Liver (tissue), 9 donors: ENCODE measurements around the gene KIRREL1. TPM values are rescaled to one million over a fixed set of nuclear protein-coding genes. Genes with fewer than 3 reads are reported as not detected.

ENCODE experiments used
- DNase-seq: peaks from one replicate; pipeline ENCODE4 v3.0.0-alpha.2; 2017; ENCODE audit warnings: low spot score
- H3K27ac ChIP-seq, 2 donors: one replicate each; pipeline ENCODE4 v1.7.0; 2013; ENCODE audit warnings: inconsistent platforms in 2 of 2, low read length in 2 of 2, control low read depth in 1 of 2, low read depth in 1 of 2, mild to moderate bottlenecking in 1 of 2
- H3K27me3 ChIP-seq, 4 donors: one replicate each; pipeline versions ENCODE4 v1.6.1 to v1.7.0; 2013; ENCODE audit warnings: low read length in 3 of 4, inconsistent platforms in 1 of 4, mild to moderate bottlenecking in 1 of 4, moderate library complexity in 1 of 4; ENCODE audit not compliant: control insufficient read depth in 4 of 4, insufficient read depth in 4 of 4
- H3K36me3 ChIP-seq, 4 donors: one replicate each; pipeline versions ENCODE4 v1.6.1 to v1.7.0; 2013; ENCODE audit warnings: low read length in 3 of 4, mild to moderate bottlenecking in 3 of 4, low read depth in 1 of 4, moderate library complexity in 1 of 4; ENCODE audit not compliant: control insufficient read depth in 4 of 4, insufficient read depth in 3 of 4
- H3K4me1 ChIP-seq, 4 donors: one replicate each; pipeline versions ENCODE4 v1.6.1 to v1.7.0; 2013; ENCODE audit warnings: low read length in 3 of 4, mild to moderate bottlenecking in 3 of 4, moderate library complexity in 1 of 4; ENCODE audit not compliant: control insufficient read depth in 4 of 4, insufficient read depth in 4 of 4
- H3K4me3 ChIP-seq, 3 donors: one replicate each; pipeline versions ENCODE4 v1.6.1 to v1.7.0; 2013; ENCODE audit warnings: low read length in 3 of 3, control low read depth in 1 of 3, low read depth in 1 of 3, mild to moderate bottlenecking in 1 of 3
- H3K9ac ChIP-seq, 2 donors: one replicate each; pipeline ENCODE4 v1.7.0; 2013; ENCODE audit warnings: low read length in 2 of 2, mild to moderate bottlenecking in 2 of 2, moderate library complexity in 2 of 2, control low read depth in 1 of 2, low read depth in 1 of 2
- H3K9me3 ChIP-seq, 4 donors: one replicate each; pipeline versions ENCODE4 v1.6.1 to v1.7.0; 2013; ENCODE audit warnings: low read length in 3 of 4; ENCODE audit not compliant: control insufficient read depth in 4 of 4
- FOXA2 ChIP-seq: IDR thresholded peaks from 2 replicates; pipeline ENCODE4 v1.6.1; 2016; ENCODE audit warnings: antibody characterized with exemption
- HNF4A ChIP-seq, 2 donors: conservative IDR thresholded peaks; 2 replicates each; pipeline ENCODE4 v1.6.1; 2016; ENCODE audit warnings: antibody characterized with exemption in 2 of 2, mild to moderate bottlenecking in 2 of 2
- JUND ChIP-seq, 2 donors: IDR thresholded peaks; 2 replicates each; pipeline ENCODE4 v1.6.1; 2016; ENCODE audit warnings: antibody characterized with exemption in 2 of 2
- RAD21 ChIP-seq, 2 donors: IDR thresholded peaks; 2 replicates each; pipeline ENCODE4 v1.6.1; 2016; ENCODE audit warnings: antibody characterized with exemption in 2 of 2, mild to moderate bottlenecking in 2 of 2
- RXRA ChIP-seq, 2 donors: IDR thresholded peaks; 2 replicates each; pipeline ENCODE4 v1.6.1; 2017 to 2018; ENCODE audit warnings: antibody characterized with exemption in 2 of 2, mild to moderate bottlenecking in 1 of 2
- SP1 ChIP-seq: IDR thresholded peaks from 2 replicates; pipeline ENCODE4 v1.6.1; 2018; ENCODE audit warnings: antibody characterized with exemption, mild to moderate bottlenecking
- TAF1 ChIP-seq: conservative IDR thresholded peaks from 2 replicates; pipeline ENCODE4 v1.6.1; 2016; ENCODE audit warnings: antibody characterized with exemption, mild to moderate bottlenecking
- YY1 ChIP-seq: IDR thresholded peaks from 2 replicates; pipeline ENCODE4 v1.6.1; 2016; ENCODE audit warnings: antibody characterized with exemption, mild to moderate bottlenecking
- WGBS: extraction: QIAGEN DNeasy Blood & Tissue Kit; methylation state at CpG from one replicate; pipeline ENCODE4 v1.1.7; 2013; 5-methylcytosine and 5-hydroxymethylcytosine counted together
- polyA plus RNA-seq, 2 donors: library from polyadenylated mRNA; stranded (reverse) in 1 of 2; unstranded in 1 of 2; fragments of 200-250 nt in 1 of 2; fragments of >200 nt in 1 of 2; fragmentation: Nextera tagmentation in 1 of 2; extraction: Ambion mirVana in 1 of 2; gene quantifications; one replicate each; pipeline versions ENCODE4 v1.2.1 to v1.2.3, GENCODE V29; 2013 to 2015
- total RNA-seq, 2 donors: library from RNA; depleted of rRNA; stranded (reverse); fragments of >200 nt; gene quantifications; one replicate each; pipeline ENCODE4 v1.2.3, GENCODE V29; 2014
- TF ChIP-seq, protein P1 (sequence below): IDR thresholded peaks from 2 replicates; pipeline ENCODE4 v1.6.1; 2016; ENCODE audit warnings: antibody characterized with exemption
- TF ChIP-seq, protein P2 (sequence below): IDR thresholded peaks from 2 replicates; pipeline ENCODE4 v1.6.1; 2016; ENCODE audit warnings: antibody characterized with exemption
- TF ChIP-seq, protein P3 (sequence below): IDR thresholded peaks from 2 replicates; pipeline ENCODE4 v1.6.1; 2016; ENCODE audit warnings: antibody characterized with exemption
- TF ChIP-seq, protein P4 (sequence below): fragments of 150-350 bp; IDR thresholded peaks from 2 replicates; pipeline ENCODE4 v1.5.1; 2017; ENCODE audit warnings: improper control_type of control experiment, low read depth, low read length; ENCODE audit not compliant: missing input control
- donor health status: healthy.
- donor health status: healthy.
- donor health status: healthy.
- donor health status: healthy.
- donor health status: healthy.

Gene KIRREL1
- total and polyA plus RNA-seq, 4 donors: 0.82 to 6.0 (median 3.1) TPM

DNA sequence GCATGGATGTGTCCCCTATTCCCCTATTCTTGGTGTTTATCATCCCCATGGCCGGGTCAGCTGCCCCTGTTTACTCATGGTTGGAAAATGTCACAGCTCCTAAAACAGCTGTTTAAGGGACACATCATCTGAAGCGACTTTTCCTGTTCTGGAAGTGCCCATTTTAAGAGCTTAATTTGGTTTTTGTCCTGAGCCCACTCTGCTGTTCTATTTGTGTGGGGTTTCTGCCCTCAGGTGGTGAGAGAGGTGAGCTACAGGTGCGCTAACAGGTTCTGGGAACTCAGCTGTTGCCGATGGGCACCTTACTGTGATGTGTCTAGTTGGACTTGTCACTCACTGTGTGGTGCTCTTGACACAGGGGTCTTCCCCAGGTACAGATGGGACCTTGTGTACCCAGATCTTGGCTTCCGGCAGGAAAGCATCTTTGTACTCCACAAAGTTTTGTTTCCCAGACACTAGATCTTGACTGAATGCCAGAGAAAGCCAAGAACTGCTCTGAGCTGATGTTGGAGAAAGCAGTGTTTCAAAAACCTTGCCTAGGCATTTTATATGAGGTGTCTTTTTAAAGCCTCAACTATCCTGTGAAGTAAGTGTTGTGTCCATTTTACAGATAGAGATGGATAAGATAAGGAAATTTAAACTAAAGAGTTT is 128.3 kb downstream of the KIRREL1 start:
- no peak overlapping the region for H3K9ac ChIP-seq
- no peaks in the 10 kb centered on the region for H3K36me3 ChIP-seq
- H3K27me3 ChIP-seq: peaks cover 0 to 9% (median 3%) of the 10 kb centered on the region in 4 donors
- H3K4me1 ChIP-seq: peaks cover 0 to 2% (median 0%) of the 10 kb centered on the region in 4 donors
- H3K9me3 ChIP-seq: no peaks in the 10 kb centered on the region
- DNase-seq: peak; percentile 41
- H3K27ac ChIP-seq: no peak overlapping the region
- 15% methylated on average over 5 of the region's 5 CpGs for WGBS
- H3K4me3 ChIP-seq: no peak overlapping the region
- no peak for TF ChIP-seq JUND (IDR thresholded peaks at IDR 0.05)
- TF ChIP-seq, protein P1, sequence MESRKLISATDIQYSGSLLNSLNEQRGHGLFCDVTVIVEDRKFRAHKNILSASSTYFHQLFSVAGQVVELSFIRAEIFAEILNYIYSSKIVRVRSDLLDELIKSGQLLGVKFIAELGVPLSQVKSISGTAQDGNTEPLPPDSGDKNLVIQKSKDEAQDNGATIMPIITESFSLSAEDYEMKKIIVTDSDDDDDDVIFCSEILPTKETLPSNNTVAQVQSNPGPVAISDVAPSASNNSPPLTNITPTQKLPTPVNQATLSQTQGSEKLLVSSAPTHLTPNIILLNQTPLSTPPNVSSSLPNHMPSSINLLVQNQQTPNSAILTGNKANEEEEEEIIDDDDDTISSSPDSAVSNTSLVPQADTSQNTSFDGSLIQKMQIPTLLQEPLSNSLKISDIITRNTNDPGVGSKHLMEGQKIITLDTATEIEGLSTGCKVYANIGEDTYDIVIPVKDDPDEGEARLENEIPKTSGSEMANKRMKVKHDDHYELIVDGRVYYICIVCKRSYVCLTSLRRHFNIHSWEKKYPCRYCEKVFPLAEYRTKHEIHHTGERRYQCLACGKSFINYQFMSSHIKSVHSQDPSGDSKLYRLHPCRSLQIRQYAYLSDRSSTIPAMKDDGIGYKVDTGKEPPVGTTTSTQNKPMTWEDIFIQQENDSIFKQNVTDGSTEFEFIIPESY: no peak
- TF ChIP-seq, protein P2, sequence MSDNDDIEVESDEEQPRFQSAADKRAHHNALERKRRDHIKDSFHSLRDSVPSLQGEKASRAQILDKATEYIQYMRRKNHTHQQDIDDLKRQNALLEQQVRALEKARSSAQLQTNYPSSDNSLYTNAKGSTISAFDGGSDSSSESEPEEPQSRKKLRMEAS: no peak
- no peak for TF ChIP-seq YY1
- TF ChIP-seq FOXA2: no peak
- peak; percentile 76 to 77 for TF ChIP-seq RAD21 (IDR thresholded peaks at IDR 0.05)
- no peak for TF ChIP-seq HNF4A (conservative IDR thresholded peaks at IDR 0.05)
- no peak for TF ChIP-seq RXRA (IDR thresholded peaks at IDR 0.05)
- TF ChIP-seq, protein P3, sequence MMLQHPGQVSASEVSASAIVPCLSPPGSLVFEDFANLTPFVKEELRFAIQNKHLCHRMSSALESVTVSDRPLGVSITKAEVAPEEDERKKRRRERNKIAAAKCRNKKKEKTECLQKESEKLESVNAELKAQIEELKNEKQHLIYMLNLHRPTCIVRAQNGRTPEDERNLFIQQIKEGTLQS: no peak
- TF ChIP-seq, protein P4, sequence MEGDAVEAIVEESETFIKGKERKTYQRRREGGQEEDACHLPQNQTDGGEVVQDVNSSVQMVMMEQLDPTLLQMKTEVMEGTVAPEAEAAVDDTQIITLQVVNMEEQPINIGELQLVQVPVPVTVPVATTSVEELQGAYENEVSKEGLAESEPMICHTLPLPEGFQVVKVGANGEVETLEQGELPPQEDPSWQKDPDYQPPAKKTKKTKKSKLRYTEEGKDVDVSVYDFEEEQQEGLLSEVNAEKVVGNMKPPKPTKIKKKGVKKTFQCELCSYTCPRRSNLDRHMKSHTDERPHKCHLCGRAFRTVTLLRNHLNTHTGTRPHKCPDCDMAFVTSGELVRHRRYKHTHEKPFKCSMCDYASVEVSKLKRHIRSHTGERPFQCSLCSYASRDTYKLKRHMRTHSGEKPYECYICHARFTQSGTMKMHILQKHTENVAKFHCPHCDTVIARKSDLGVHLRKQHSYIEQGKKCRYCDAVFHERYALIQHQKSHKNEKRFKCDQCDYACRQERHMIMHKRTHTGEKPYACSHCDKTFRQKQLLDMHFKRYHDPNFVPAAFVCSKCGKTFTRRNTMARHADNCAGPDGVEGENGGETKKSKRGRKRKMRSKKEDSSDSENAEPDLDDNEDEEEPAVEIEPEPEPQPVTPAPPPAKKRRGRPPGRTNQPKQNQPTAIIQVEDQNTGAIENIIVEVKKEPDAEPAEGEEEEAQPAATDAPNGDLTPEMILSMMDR: peak; percentile 59

DNA sequence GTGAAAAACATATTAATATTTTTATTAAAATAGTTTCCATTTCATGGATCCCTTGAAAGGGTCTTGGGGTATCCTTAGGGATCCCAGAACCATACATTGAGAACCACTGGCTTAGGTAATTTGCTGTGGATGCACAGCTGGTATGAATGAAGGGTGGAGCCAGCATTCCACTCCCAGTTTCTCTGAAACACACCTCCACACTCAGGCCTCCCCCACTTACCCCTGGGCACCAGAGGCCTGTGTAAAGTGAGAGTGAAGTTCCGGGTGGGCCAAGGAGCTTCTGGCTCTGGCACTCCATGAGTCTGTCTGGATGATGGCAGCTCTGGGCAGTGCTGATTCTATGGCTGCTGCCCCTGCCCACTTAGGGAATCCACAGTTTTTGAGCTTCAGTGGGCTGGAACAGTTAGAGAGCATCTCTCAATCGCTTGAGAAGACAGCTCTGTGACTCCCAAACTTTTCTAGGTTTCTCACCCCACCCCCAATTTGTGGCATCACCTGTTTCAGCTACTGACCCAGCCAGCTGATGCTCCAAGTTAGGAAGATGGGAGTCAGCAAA is 129.5 kb downstream of the KIRREL1 start:
- Histone ChIP-seq H3K36me3 (no peaks in the 10 kb centered on the region), H3K4me1 (peaks cover 0 to 2% (median 0%) of the 10 kb centered on the region in 4 donors), H3K9ac (no peak overlapping the region), H3K9me3 (no peaks in the 10 kb centered on the region), H3K27ac (no peak overlapping the region), H3K27me3 (peaks cover 0 to 12% (median 3%) of the 10 kb centered on the region in 4 donors), H3K4me3 (no peak overlapping the region)
- TF ChIP-seq, protein P1: no peak
- TF ChIP-seq YY1: no peak
- TF ChIP-seq TAF1: no peak
- TF ChIP-seq HNF4A (conservative IDR thresholded peaks at IDR 0.05): no peak
- no peak for TF ChIP-seq RXRA (IDR thresholded peaks at IDR 0.05)
- TF ChIP-seq SP1: no peak
- no peak for DNase-seq
- 73% methylated on average over 2 of the region's 2 CpGs for whole genome bisulfite sequencing
